Coronary artery (tissue), 2 donors: ENCODE measurements around the gene POU3F1.

Experiments
- DNase-seq: peaks from one replicate; pipeline ENCODE4 v3.0.0-alpha.2; 2017; ENCODE audit warnings: low spot score
- H3K27ac ChIP-seq, 2 donors: fragments of 200-600 bp; sonication (generic); one replicate each; pipeline ENCODE4 v1.5.1; 2016 to 2019
- H3K4me3 ChIP-seq: fragments of 200-600 bp; sonication (generic); 2 replicates; pipeline ENCODE4 v1.5.1; 2016; ENCODE audit warnings: mild to moderate bottlenecking, moderate library complexity
- CTCF ChIP-seq: fragments of 200-600 bp; sonication (generic); IDR thresholded peaks from one replicate; pipeline ENCODE4 v1.5.1; 2019; ENCODE audit warnings: antibody characterized with exemption

The POU3F1 gene

GRCh38 chr1:38083541-38083940 lies 36.9 kb upstream of the POU3F1 start:
- Histone ChIP-seq H3K4me3 (no peak overlapping the region), H3K27ac (no peak overlapping the region)
- no peak for TF ChIP-seq CTCF

GRCh38 chr1:38082769-38083263 lies 36.2 kb upstream of the POU3F1 start:
- no peak for DNase-seq

More at GRCh38 chr1:38083541-38083940, 36.9 kb upstream of the POU3F1 start:
- no peak for DNase-seq

GRCh38 chr1:38079019-38079418 lies 32.4 kb upstream of the POU3F1 start:
- no peak for DNase-seq
- Histone ChIP-seq H3K4me3 (no peak overlapping the region), H3K27ac (no peak overlapping the region)
- no peak for TF ChIP-seq CTCF

More at GRCh38 chr1:38082769-38083263, 36.2 kb upstream of the POU3F1 start:
- Histone ChIP-seq H3K4me3 (no peak overlapping the region), H3K27ac (no peak overlapping the region)
- TF ChIP-seq CTCF = no peak

- Histone ChIP-seq H3K27ac (no peak overlapping the region), H3K4me3 (no peak overlapping the region)
- no peak for TF ChIP-seq CTCF
- DNase-seq = no peak
Measured at GRCh38 chr1:38077523-38078147, 31.0 kb upstream of the POU3F1 start.

GRCh38 chr1:38076455-38076854 lies 29.9 kb upstream of the POU3F1 start:
- no peak overlapping the region for H3K27ac ChIP-seq
- H3K4me3 ChIP-seq = no peak overlapping the region
- TF ChIP-seq CTCF = no peak
- no peak for DNase-seq

- no peak for TF ChIP-seq CTCF
- H3K4me3 ChIP-seq = no peak overlapping the region
- H3K27ac ChIP-seq = no peak overlapping the region
- DNase-seq = no peak
Measured at GRCh38 chr1:38076038-38076437, 29.4 kb upstream of the POU3F1 start.

- H3K4me3 ChIP-seq = no peak overlapping the region
- no peak for TF ChIP-seq CTCF
- DNase-seq = no peak
- no peak overlapping the region for H3K27ac ChIP-seq
Measured at GRCh38 chr1:38075191-38075590, 28.6 kb upstream of the POU3F1 start.
